ENCODE data around the gene KDM4B. TPM values are rescaled to one million over a fixed set of nuclear protein-coding genes. Genes with fewer than 3 reads are reported as not detected.
A peak's percentile ranks its signal among the peaks of the same experiment; 100 is the strongest.

KDM4B gene
- polyA plus RNA-seq, 4 donors, result 18.5 to 31.9 (median 28.6) TPM

DNA sequence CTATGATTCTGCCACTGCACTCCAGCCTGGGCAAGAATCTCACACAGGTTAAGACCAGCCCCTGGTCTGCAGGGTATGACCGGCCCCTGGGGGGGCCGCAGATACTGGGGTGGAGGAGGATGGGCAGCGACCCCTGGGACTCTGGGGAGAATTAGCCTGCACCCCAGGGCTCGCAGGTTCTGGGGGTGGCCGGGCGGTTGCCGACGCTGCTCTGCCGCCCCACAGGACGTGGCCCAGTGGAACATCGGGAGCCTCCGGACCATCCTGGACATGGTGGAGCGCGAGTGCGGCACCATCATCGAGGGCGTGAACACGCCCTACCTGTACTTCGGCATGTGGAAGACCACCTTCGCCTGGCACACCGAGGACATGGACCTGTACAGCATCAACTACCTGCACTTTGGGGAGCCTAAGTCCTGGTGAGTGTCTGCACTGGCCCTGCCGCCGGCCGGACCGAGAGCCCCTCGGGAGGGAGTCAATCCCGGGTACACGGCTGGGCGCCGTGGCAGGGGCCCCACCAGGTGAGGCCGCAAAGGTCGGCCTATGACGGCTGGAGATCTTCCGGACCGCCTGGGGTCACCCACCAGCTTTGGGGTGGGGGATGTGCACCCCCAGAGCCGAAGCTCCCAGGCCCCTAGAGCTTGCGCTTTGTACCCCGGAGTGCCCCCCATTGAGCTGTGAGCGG is 78.5 kb downstream of the KDM4B start:
- no peak for DNase-seq (ENCODE audit: low read depth in 4 of 4, low spot score in 2 of 4)

- DNase-seq (ENCODE audit: low read depth in 4 of 4, low spot score in 2 of 4), result peak in 1 of 4 donors; percentile 62
Observed at GRCh38 chr19:5048091-5048726, 79.3 kb downstream of the KDM4B start.

DNA sequence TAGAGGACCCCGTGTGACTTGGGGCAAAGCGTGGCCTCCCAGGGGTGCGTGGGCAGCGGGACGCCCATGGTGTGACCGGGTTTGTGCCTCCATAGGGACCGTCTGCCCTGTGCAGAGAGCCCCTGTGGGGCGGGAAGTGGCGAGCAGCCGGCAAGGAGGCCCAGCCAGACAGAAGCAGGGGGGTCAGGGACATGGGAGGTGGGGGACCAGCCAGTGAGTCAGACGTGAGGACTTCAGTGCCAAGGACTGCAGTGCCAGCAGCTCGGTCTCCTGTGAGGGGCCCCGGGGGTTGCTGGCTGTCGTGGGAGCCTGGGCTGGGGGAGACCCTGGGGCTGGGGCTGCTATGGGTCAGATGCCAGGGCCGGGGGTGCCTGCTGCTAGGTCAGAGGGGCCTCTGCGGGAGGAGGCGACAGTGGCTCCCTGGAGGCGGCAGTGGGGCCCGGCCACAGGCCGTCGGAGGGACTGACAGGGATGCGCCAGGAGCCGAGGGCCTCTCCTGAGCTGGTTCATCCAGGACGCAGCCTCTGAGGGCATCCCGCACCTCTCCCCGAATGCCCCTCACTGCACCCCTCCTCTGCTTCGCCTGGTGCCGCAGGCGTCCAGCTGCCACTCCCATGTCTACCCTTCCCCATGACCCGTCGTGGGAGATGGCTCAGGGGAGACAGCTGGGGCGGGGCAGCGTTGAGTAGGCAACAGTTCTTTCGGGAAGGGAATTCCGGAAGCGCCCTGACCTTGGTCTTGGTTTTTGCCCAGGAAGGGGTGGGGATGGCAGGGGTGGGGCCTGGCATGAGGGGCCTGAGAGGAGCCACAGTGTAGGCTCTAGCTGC is 80.0 kb downstream of the KDM4B start:
- DNase-seq (ENCODE audit: low read depth in 4 of 4, low spot score in 2 of 4), result no peak

DNA sequence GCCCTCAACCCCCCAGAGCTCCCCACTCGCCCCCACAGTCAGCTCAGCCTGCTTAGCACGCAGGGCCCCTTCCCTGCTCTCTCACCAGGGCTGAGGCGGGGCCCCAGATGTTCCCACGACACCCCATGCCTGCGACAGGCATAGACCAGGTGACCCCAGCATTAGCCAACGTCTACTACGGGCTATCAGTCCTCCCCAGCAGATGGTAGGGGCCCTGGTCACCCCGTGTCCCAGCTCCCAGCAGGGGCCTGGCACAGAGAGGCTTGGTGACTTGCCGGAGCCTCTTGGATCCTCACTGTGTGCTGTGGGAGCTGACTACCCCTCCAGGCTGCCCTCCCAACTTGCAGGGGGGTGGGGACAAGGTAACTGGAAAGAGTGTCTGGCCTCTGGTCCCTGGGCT is 80.6 kb downstream of the KDM4B start:
- DNase-seq (ENCODE audit: low read depth in 4 of 4, low spot score in 2 of 4), result no peak

DNA sequence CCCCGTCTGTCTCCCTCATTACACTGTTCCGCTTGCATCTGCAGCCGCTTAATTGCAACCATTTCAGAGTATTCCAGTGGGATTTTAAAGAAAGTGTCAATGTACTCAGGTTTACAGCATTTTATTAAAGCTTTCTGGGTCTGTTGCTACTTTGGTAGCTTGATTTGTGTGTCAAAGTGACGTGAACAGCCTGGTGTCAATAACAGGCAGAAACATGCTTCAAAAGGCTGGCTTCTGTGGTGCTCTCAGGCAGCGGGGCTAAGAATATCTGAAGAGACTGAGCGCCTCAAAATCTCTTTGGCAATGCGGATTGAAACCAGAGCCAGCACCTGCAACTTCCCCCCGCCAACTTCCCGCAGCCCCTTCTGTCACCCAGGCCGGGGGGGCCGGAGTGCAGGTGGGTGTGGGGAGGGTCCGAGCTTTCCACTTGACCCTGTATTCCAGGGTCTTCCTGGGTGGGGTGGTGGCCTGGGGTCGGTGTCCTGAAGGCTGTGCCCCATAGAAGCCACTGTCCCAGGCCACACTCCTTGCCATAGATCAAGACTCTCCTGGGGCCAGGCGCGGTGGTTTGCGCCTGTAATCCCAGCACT is 81.2 kb downstream of the KDM4B start:
- no peak for DNase-seq (ENCODE audit: low read depth in 4 of 4, low spot score in 2 of 4)

DNA sequence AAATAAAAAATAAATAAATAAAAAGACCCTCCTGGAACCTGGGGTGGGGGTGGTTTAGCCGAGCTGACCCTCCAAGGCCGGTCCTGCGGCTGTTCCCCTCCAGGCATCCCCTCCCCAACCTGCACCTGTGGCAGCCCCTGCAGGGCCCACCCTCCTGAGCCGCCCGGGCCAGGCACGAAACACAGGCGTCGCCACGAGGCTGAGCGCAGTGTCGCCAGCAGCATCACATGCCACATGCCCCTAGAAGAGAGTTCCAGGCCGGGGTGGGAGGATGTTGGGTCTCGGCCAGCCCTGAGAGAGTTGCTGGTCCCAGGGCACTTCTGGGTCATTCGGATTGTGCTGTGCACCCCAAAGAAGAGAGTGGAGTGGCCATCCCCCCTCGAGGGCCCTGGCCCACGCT is 82.0 kb downstream of the KDM4B start:
- no peak for DNase-seq (ENCODE audit: low read depth in 4 of 4, low spot score in 2 of 4)

DNA sequence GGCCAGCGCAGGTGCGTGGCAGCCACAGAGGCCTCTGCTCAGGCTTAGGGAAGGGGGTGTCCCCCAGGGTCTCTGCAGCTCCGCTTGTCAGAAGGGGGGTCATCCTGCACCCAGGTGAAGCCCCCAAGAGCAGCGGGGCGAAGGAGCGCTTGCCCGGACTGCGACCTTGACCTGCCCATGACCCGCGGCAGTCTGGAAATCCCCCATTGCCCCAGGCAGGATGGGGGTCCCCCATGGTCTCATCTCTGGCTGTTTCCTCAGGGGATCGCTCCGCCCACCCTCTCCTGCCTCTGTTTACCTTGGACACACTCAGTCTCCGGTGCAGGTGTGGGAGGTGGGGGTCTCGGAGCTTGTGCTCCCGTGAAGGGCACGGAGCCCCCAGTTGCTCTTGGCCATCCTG is 82.7 kb downstream of the KDM4B start:
- DNase-seq (ENCODE audit: low read depth in 4 of 4, low spot score in 2 of 4), result no peak

DNA sequence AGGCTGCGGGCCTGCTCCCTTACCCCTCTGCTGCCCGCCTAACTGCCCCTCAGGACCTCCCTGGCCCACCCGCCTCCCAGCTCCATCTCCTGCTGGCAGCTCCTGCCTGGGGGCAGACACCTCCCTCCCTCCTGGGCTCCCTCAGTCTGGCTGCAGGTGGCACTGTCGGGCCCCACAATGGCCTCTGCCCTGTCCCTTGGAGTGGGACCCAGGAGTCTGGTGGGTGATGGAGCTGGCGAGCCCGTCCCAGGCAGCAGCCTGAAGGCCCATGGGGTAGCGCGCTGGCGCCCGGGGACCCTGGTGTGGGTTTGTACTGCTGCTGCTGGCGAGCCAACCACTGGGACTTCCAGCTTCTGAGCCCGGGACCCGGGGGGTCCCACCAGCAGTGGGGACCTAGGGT is 83.6 kb downstream of the KDM4B start:
- no peak for DNase-seq (ENCODE audit: low read depth in 4 of 4, low spot score in 2 of 4)

DNA sequence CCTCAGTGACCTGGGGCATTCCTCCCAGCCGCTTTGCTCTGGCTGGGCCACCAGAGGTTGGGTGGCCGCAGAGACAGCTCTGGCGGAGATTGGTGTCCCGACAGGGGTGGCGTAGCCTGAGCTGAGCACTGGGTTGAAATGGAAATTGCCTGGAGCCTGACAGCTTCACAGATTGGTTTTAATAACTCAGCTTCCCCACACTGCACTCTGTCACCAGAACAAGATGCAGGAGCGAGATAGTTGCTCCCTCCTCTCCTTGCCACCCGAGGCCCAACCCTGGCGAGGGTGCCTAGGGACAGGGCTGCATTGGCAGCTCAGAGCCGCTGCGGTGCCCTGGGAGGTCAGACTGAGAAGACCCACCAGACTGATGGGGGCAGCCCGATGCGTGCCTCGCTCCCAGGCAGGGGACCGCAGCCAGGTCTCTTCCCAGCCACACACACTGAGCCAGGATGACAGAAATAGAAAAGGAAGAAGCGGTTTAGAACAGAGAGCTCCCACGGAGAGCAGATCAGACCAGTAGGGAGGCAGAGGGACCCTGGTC is 84.1 kb downstream of the KDM4B start:
- no peak for DNase-seq (ENCODE audit: low read depth in 4 of 4, low spot score in 2 of 4)

- no peak for DNase-seq (ENCODE audit: low read depth in 4 of 4, low spot score in 2 of 4)
Observed at GRCh38 chr19:5053661-5054060, 84.7 kb downstream of the KDM4B start.

DNA sequence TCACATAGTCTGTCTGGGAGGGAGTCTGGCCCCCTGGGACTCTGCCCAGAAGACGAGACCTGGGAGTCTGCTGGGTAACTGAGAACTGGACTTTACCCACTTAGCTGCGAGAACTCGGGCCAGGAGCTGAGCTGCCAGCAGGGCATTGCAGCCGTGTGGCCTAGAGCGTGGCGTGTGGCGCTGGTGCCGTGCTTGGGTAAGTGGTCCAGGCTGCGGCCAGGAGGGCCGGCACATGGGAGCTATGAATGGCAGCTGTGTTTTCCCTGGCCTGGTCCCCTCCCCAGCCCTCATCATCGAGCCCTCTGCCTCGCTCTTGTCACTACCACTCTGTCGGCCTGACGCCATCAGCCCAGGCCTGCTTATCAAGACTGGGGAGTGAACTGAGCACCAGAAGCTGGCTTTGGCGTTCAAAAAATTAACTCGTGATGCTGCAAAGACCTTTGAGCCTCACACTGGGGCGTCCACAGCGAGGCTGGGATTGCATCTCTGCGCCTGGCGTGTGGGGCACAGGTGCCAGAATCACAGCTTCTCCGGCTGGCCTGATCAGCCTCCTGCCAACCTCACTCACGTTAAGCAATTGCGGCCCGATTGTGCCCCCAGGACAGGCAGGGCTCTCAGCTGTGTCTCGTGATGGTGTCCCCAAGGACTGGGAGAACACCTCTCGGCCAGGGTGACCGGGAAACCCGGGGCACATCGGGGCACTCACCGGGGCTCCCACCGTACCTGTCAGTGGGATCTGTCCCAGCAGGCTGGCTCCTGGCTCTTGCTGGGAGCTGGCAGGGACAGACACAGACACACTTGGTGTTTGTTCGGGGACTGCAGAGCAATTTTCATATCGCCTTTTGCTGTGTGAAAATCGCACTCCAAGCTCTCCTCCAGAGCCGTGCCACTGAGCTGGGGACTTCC is 85.9 kb downstream of the KDM4B start:
- DNase-seq (ENCODE audit: low read depth in 4 of 4, low spot score in 2 of 4), result no peak

DNA sequence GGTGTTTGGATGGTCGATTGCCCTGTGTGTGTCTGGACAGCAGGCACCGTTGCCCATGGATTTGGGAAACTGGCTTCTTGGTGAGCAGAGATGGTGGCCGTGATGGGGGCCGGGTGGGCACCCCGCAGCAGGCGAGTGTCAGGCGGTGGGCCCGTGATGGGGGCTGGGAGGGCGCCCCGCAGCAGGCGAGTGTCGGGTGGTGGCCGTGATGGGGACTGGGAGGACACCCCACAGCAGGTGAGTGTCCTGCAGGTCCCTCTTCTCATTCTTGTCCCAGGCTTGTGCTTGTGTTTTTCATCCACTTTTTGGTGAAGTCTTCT is 86.5 kb downstream of the KDM4B start:
- no peak for DNase-seq (ENCODE audit: low read depth in 4 of 4, low spot score in 2 of 4)

GRCh38 chr19:5057860-5058259 is 88.9 kb downstream of the KDM4B start:
- no peak for DNase-seq (ENCODE audit: low read depth in 4 of 4, low spot score in 2 of 4)

GRCh38 chr19:5058521-5059212 is 89.8 kb downstream of the KDM4B start:
- DNase-seq (ENCODE audit: low read depth in 4 of 4, low spot score in 2 of 4), result no peak

DNA sequence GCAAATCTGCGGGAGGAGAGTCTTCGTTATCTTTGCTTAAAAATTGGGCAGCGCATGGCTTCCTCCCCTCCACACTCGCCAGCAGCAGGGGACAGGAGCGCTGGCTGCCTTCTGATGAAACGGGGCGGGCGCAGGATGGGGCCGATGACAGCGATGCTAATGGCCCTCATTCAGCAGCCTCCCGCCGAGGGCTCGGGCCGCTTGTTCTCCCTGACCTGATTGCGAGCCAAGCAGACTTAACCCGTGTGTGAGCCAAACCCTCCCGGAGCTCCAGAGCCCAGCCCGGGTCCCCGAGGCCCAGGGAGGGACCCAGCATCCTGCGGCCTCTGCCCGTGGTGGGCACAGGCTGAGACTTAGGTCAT is 90.3 kb downstream of the KDM4B start:
- no peak for DNase-seq (ENCODE audit: low read depth in 4 of 4, low spot score in 2 of 4)

GRCh38 chr19:5059793-5060192 is 90.9 kb downstream of the KDM4B start:
- no peak for DNase-seq (ENCODE audit: low read depth in 4 of 4, low spot score in 2 of 4)

- DNase-seq (ENCODE audit: low read depth in 4 of 4, low spot score in 2 of 4), result no peak
Observed at GRCh38 chr19:5062195-5062594, 93.3 kb downstream of the KDM4B start.

DNA sequence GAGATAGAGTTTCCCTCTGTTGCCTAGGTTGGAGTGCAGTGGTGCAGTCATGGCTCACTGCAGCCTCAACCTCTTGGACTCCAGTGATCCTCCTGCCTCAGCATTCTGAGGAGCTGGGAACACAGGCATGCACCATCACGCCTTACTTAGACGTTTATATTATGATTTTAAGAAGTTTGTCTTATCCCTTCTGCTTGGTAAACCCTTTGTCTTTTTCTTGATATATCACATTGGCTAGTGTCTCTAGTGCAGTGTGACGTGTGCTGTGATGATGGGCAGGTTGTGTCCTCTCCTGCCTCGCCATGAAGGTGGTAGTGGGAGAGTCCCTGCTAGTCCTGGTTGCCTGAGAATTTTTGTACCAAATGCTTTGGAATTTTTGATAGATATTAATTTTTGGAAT is 93.9 kb downstream of the KDM4B start:
- no peak for DNase-seq (ENCODE audit: low read depth in 4 of 4, low spot score in 2 of 4)

- DNase-seq (ENCODE audit: low read depth in 4 of 4, low spot score in 2 of 4), result no peak
Observed at GRCh38 chr19:5063873-5064645, 95.1 kb downstream of the KDM4B start.
